PC-9 (cell line): ENCODE measurements around the gene HPS1. TPM values are rescaled to one million over a fixed set of nuclear protein-coding genes. Genes with fewer than 3 reads are reported as not detected.

Experiments used
- BruUV-seq: library from RNA; stranded (reverse); fragments of 400-500 nt; replicated peaks from 2 replicates; lab custom pipeline; 2021; lab: Mats Ljungman, UMichigan
- CTCF ChIA-PET: fragments of 300-600 bp; sonication (Branson Sonifier 250); formaldehyde crosslinking; loops from one replicate; lab custom pipeline; 2022; ENCODE audit warnings: antibody characterized with exemption; lab: Charles Lee
- POLR2A ChIA-PET: fragments of 300-600 bp; sonication (Branson Sonifier 250); formaldehyde crosslinking; loops from one replicate; lab custom pipeline; 2022; ENCODE audit warnings: antibody characterized with exemption; ENCODE audit not compliant: unreplicated experiment; lab: Charles Lee
- DNase-seq, 2 experiments: peaks; one replicate each; pipeline versions ENCODE4 v3.0.0 to v3.0.0-alpha.2; 2015 to 2022; ENCODE audit warnings: mixed read lengths in 1 of 2
- H2AFZ ChIP-seq: fragments of 200-600 bp; sonication (generic); 2 replicates; pipeline ENCODE4 v1.8.1; 2017; ENCODE audit warnings: antibody characterized with exemption
- H3F3A ChIP-seq: fragments of 200-600 bp; sonication (generic); 2 replicates; pipeline ENCODE4 v1.8.1; 2017; ENCODE audit warnings: antibody characterized with exemption, mild to moderate bottlenecking, low read depth; ENCODE audit not compliant: insufficient read depth
- H3K27ac ChIP-seq: fragments of 200-600 bp; sonication (generic); 2 replicates; pipeline ENCODE4 v1.6.1; 2016; ENCODE audit warnings: mixed run types
- H3K27me3 ChIP-seq: fragments of 200-600 bp; sonication (generic); 2 replicates; pipeline ENCODE4 v1.6.1; 2016; ENCODE audit warnings: low read depth, mixed run types; ENCODE audit not compliant: insufficient read depth
- H3K36me3 ChIP-seq: fragments of 200-600 bp; sonication (generic); 2 replicates; pipeline ENCODE4 v1.6.1; 2016; ENCODE audit warnings: low read depth, mixed run types
- H3K4me1 ChIP-seq: fragments of 200-600 bp; sonication (generic); replicated peaks from 2 replicates; pipeline ENCODE4 v1.6.1; 2016; ENCODE audit warnings: mixed run types; ENCODE audit not compliant: insufficient read depth
- H3K4me2 ChIP-seq: fragments of 200-600 bp; sonication (generic); 2 replicates; pipeline ENCODE4 v1.6.1; 2017; ENCODE audit warnings: mixed run types
- H3K4me3 ChIP-seq: fragments of 200-600 bp; sonication (generic); 2 replicates; pipeline ENCODE4 v1.6.1; 2016; ENCODE audit warnings: mixed run types
- H3K79me2 ChIP-seq: fragments of 200-600 bp; sonication (generic); 2 replicates; pipeline ENCODE4 v1.6.1; 2017; ENCODE audit warnings: low read depth, mixed run types
- H3K9me2 ChIP-seq: fragments of 200-600 bp; sonication (generic); 2 replicates; pipeline ENCODE4 v1.8.1; 2017; ENCODE audit warnings: mild to moderate bottlenecking; ENCODE audit not compliant: insufficient read depth
- H3K9me3 ChIP-seq: fragments of 200-600 bp; sonication (generic); 2 replicates; pipeline ENCODE4 v1.8.1; 2016; ENCODE audit warnings: low read depth; ENCODE audit not compliant: insufficient read depth
- H4K20me1 ChIP-seq: fragments of 200-600 bp; sonication (generic); 2 replicates; pipeline ENCODE4 v1.8.1; 2017; ENCODE audit not compliant: insufficient read depth
- CTCF ChIP-seq: fragments of 200-600 bp; sonication (generic); conservative IDR thresholded peaks from 2 replicates; pipeline ENCODE4 v1.6.1; 2017; ENCODE audit warnings: mixed run types, antibody characterized with exemption, mild to moderate bottlenecking, moderate library complexity
- EZH2 ChIP-seq: fragments of 200-600 bp; sonication (generic); IDR thresholded peaks from 2 replicates; pipeline ENCODE4 v1.8.0; 2017; ENCODE audit warnings: antibody characterized with exemption, low read depth
- intact Hi-C: fragments of 100-400 bp; cut with micrococcal nuclease; formaldehyde crosslinking; loops from one replicate; pipeline ENCODE4 v1.10.0; 2022; ENCODE audit not compliant: unreplicated experiment
- total RNA-seq: library from RNA; stranded (reverse); gene quantifications from 2 replicates; pipeline ENCODE4 v1.2.3, GENCODE V29; 2021

Gene HPS1
- total RNA-seq, 1 experiment from 2014 or later: 43.2 TPM

- Histone ChIP-seq H2AFZ (0 out of 2 replicates have a peak within 1 kb of the TSS, but pooled peaks have one; percentile 58), H3K4me2 (peak within 1 kb of the TSS; percentile 88), H3K9me3 (no peaks in the 10 kb centered on the region), H3K79me2 (peaks cover 10% of the 10 kb centered on the region), H3F3A (no peaks in the 10 kb centered on the region), H3K36me3 (no peaks in the 10 kb centered on the region), H3K4me3 (peak within 1 kb of the TSS; percentile 78), H3K9me2 (no peaks in the 10 kb centered on the region), H3K27me3 (no peaks in the 10 kb centered on the region), H3K27ac (peak within 1 kb of the TSS; percentile 37; the same call in 1 of the 2 replicates), H3K4me1 (peaks cover 9% of the 10 kb centered on the region), H4K20me1 (no peaks in the 10 kb centered on the region)
- TF ChIP-seq EZH2: no peak
- TF ChIP-seq CTCF: no peak
- CTCF ChIA-PET: no interaction called here
- POLR2A ChIA-PET: no interaction called here
- BruUV-seq: no TSS peak
- peak; percentile 81 to 86 for DNase-seq
- intact Hi-C loops: loop anchor here (1.0 to 5.0 kb wide), 2 partner anchors 52 to 103 kb away; no protein-coding TSS in a partner anchor
These were observed 31.6 kb downstream of the HPS1 start, which contains the start of gene PYROXD2 for GRCh38 chr10:98414932-98415730. PYROXD2 (minus strand) TSS chr10:98415182; CDS start chr10:98415135, 47 bp downstream.

GRCh38 chr10:98414578-98414931 is 32.2 kb downstream of the HPS1 start:
- TF ChIP-seq CTCF: no peak
- no peak for TF ChIP-seq EZH2
- no peak for DNase-seq
- no TSS peak for BruUV-seq
- Histone ChIP-seq H4K20me1 (no peaks in the 10 kb centered on the region), H3K36me3 (no peaks in the 10 kb centered on the region), H3K9me2 (no peaks in the 10 kb centered on the region), H3K4me3 (peak overlapping the region; percentile 78), H3K79me2 (peaks cover 10% of the 10 kb centered on the region), H3K27me3 (no peaks in the 10 kb centered on the region), H3F3A (no peaks in the 10 kb centered on the region), H2AFZ (0 out of 2 replicates have a peak overlapping the region, but pooled peaks have one; percentile 58), H3K27ac (peak overlapping the region; percentile 37; the same call in 1 of the 2 replicates), H3K4me2 (peak overlapping the region; percentile 88), H3K4me1 (peaks cover 9% of the 10 kb centered on the region), H3K9me3 (no peaks in the 10 kb centered on the region)
- intact Hi-C loops: no loop called here
- POLR2A ChIA-PET: no interaction called here
- CTCF ChIA-PET: no interaction called here

- no peak overlapping the region for H3K4me3 ChIP-seq
- no peaks in the 10 kb centered on the region for H3K9me3 ChIP-seq
- no peak for TF ChIP-seq EZH2
- TF ChIP-seq CTCF: no peak
- H2AFZ ChIP-seq: no peak overlapping the region
- ChIA-PET CTCF (no interaction called here), POLR2A (no interaction called here)
- intact Hi-C loops: no loop called here
- H3K9me2 ChIP-seq: no peaks in the 10 kb centered on the region
- DNase-seq: no peak
- H3K4me2 ChIP-seq: no peak overlapping the region
- no peaks in the 10 kb centered on the region for H3F3A ChIP-seq
- BruUV-seq: no TSS peak
- H3K4me1 ChIP-seq: peaks cover 9% of the 10 kb centered on the region
- H4K20me1 ChIP-seq: no peaks in the 10 kb centered on the region
- no peak overlapping the region for H3K27ac ChIP-seq
- no peaks in the 10 kb centered on the region for H3K27me3 ChIP-seq
- H3K79me2 ChIP-seq: peaks cover 10% of the 10 kb centered on the region
- no peaks in the 10 kb centered on the region for H3K36me3 ChIP-seq
These were observed 35.0 kb downstream of the HPS1 start for GRCh38 chr10:98411768-98412167.
